H9 (cell line): ENCODE measurements around the gene PYDC1. TPM values are rescaled to one million over a fixed set of nuclear protein-coding genes. Genes with fewer than 3 reads are reported as not detected.

Experiments used
- DNase-seq: peaks from one replicate; pipeline ENCODE4 v3.0.0-alpha.2; 2017
- H2AFZ ChIP-seq: one replicate; pipeline ENCODE4 v1.6.1; 2013; ENCODE audit warnings: mild to moderate bottlenecking, low read length, control low read depth, moderate library complexity
- H2AK5ac ChIP-seq: 2 replicates; pipeline ENCODE4 v1.6.1; 2013; ENCODE audit warnings: low read length, control low read depth, mixed read lengths; ENCODE audit not compliant: insufficient read length
- H2BK120ac ChIP-seq: one replicate; pipeline ENCODE4 v1.6.1; 2013; ENCODE audit warnings: low read depth, mild to moderate bottlenecking, low read length, control low read depth, inconsistent platforms; ENCODE audit not compliant: poor library complexity, severe bottlenecking
- H2BK12ac ChIP-seq: 2 replicates; pipeline ENCODE4 v1.6.1; 2013; ENCODE audit warnings: low read length, control low read depth, mixed read lengths, low read depth; ENCODE audit not compliant: insufficient read length
- H2BK15ac ChIP-seq: 2 replicates; pipeline ENCODE4 v1.6.1; 2013; ENCODE audit warnings: low read depth, low read length, control low read depth
- H2BK20ac ChIP-seq: one replicate; pipeline ENCODE4 v1.6.1; 2013; ENCODE audit warnings: low read depth, mild to moderate bottlenecking, low read length, control low read depth, inconsistent platforms; ENCODE audit not compliant: poor library complexity, severe bottlenecking
- H2BK5ac ChIP-seq: 2 replicates; pipeline ENCODE4 v1.6.1; 2013; ENCODE audit warnings: low read length, control low read depth, mixed read lengths; ENCODE audit not compliant: insufficient read length
- H3K14ac ChIP-seq: 2 replicates; pipeline ENCODE4 v1.6.1; 2013; ENCODE audit warnings: low read length, control low read depth; ENCODE audit not compliant: insufficient read depth
- H3K18ac ChIP-seq: 2 replicates; pipeline ENCODE4 v1.6.1; 2013; ENCODE audit warnings: low read depth, mild to moderate bottlenecking, mixed read lengths, low read length, control low read depth; ENCODE audit not compliant: insufficient read length
- H3K23ac ChIP-seq: 2 replicates; pipeline ENCODE4 v1.6.1; 2013; ENCODE audit warnings: low read length, control low read depth, mixed read lengths, low read depth; ENCODE audit not compliant: insufficient read length
- H3K23me2 ChIP-seq: 2 replicates; pipeline ENCODE4 v1.6.1; 2013; ENCODE audit warnings: low read depth, mild to moderate bottlenecking, mixed read lengths, low read length, control low read depth; ENCODE audit not compliant: insufficient read length, poor library complexity, severe bottlenecking
- H3K27ac ChIP-seq: 2 replicates; pipeline ENCODE4 v1.5.1; 2013; ENCODE audit warnings: low read length, control low read depth, mixed read lengths, low read depth; ENCODE audit not compliant: insufficient read length
- H3K27me3 ChIP-seq: 2 replicates; pipeline ENCODE4 v1.6.1; 2013; ENCODE audit warnings: low read length, control low read depth, inconsistent platforms; ENCODE audit not compliant: insufficient read depth
- H3K4ac ChIP-seq: 2 replicates; pipeline ENCODE4 v1.6.1; 2013; ENCODE audit warnings: low read depth, mild to moderate bottlenecking, control low read depth, inconsistent platforms, low read length, moderate library complexity
- H3K4me1 ChIP-seq: 2 replicates; pipeline ENCODE4 v1.6.1; 2013; ENCODE audit warnings: low read length, control low read depth, inconsistent platforms; ENCODE audit not compliant: insufficient read depth
- H3K4me2 ChIP-seq: 2 replicates; pipeline ENCODE4 v1.6.1; 2013; ENCODE audit warnings: low read length, control low read depth, mixed read lengths; ENCODE audit not compliant: insufficient read length, insufficient read depth
- H3K56ac ChIP-seq: 2 replicates; pipeline ENCODE4 v1.6.1; 2013; ENCODE audit warnings: low read depth, mild to moderate bottlenecking, mixed read lengths, low read length, control low read depth; ENCODE audit not compliant: insufficient read length
- H3K79me1 ChIP-seq: 2 replicates; pipeline ENCODE4 v1.6.1; 2013; ENCODE audit warnings: low read depth, mild to moderate bottlenecking, moderate library complexity, low read length, control low read depth, inconsistent platforms; ENCODE audit not compliant: insufficient read depth, poor library complexity, severe bottlenecking
- H3K79me2 ChIP-seq: 2 replicates; pipeline ENCODE4 v1.6.1; 2013; ENCODE audit warnings: low read length, control low read depth, inconsistent platforms; ENCODE audit not compliant: insufficient read depth
- H3K9ac ChIP-seq: 2 replicates; pipeline ENCODE4 v1.6.1; 2013; ENCODE audit warnings: low read length, control low read depth, mixed read lengths; ENCODE audit not compliant: insufficient read length; ENCODE audit errors: extremely low read depth
- H3K9me3 ChIP-seq: one replicate; pipeline ENCODE4 v1.6.1; 2013; ENCODE audit warnings: low read depth, low read length, inconsistent platforms; ENCODE audit not compliant: control insufficient read depth
- H3T11ph ChIP-seq: one replicate; pipeline ENCODE4 v1.6.1; 2013; ENCODE audit warnings: mild to moderate bottlenecking, low read length, control low read depth, inconsistent platforms
- H4K20me1 ChIP-seq: one replicate; pipeline ENCODE4 v1.6.1; 2013; ENCODE audit not compliant: control insufficient read depth, insufficient read length, insufficient read depth
- H4K5ac ChIP-seq: 2 replicates; pipeline ENCODE4 v1.6.1; 2013; ENCODE audit warnings: low read depth, mild to moderate bottlenecking, mixed read lengths, low read length, control low read depth; ENCODE audit not compliant: insufficient read length
- H4K8ac ChIP-seq: replicated peaks from 2 replicates; pipeline ENCODE4 v1.6.1; 2013; ENCODE audit warnings: low read length, control low read depth, mixed read lengths, low read depth; ENCODE audit not compliant: insufficient read length
- H4K91ac ChIP-seq: 2 replicates; pipeline ENCODE4 v1.6.1; 2013; ENCODE audit warnings: low read depth, mild to moderate bottlenecking, moderate library complexity, mixed read lengths, low read length, control low read depth; ENCODE audit not compliant: insufficient read length
- H3K27ac Mint-ChIP-seq, 3 experiments: 2 replicates in 2 of 3; 3 replicates in 1 of 3; pipeline ENCODE4 v1.8.0; 2020 to 2021; ENCODE audit warnings: mixed read lengths in 3 of 3, mild to moderate bottlenecking in 1 of 3, moderate library complexity in 1 of 3
- H3K27me3 Mint-ChIP-seq: 2 replicates; pipeline ENCODE4 v1.8.0; 2021; ENCODE audit warnings: low read depth, mild to moderate bottlenecking, moderate library complexity, mixed read lengths
- H3K36me3 Mint-ChIP-seq, 3 experiments: 2 replicates in 2 of 3; 3 replicates in 1 of 3; pipeline ENCODE4 v1.8.0; 2020 to 2021; ENCODE audit warnings: low read depth in 3 of 3, mixed read lengths in 3 of 3; ENCODE audit not compliant: insufficient read depth in 1 of 3
- H3K4me1 Mint-ChIP-seq, 2 experiments: 2 replicates each; pipeline ENCODE4 v1.8.0; 2020; ENCODE audit warnings: mixed read lengths in 2 of 2
- H3K4me3 Mint-ChIP-seq, 2 experiments: 2 replicates in 1 of 2; 3 replicates in 1 of 2; pipeline ENCODE4 v1.8.0; 2020 to 2021; ENCODE audit warnings: mild to moderate bottlenecking in 2 of 2, mixed read lengths in 2 of 2, moderate library complexity in 1 of 2
- H3K9me3 Mint-ChIP-seq, 2 experiments: 2 replicates in 1 of 2; 3 replicates in 1 of 2; pipeline ENCODE4 v1.8.0; 2020; ENCODE audit warnings: mild to moderate bottlenecking in 2 of 2, mixed read lengths in 2 of 2, moderate library complexity in 1 of 2
- CTCF ChIP-seq: fragments of 200-600 bp; sonication (generic); conservative IDR thresholded peaks from 3 replicates; pipeline ENCODE4 v1.8.0; 2021; ENCODE audit warnings: antibody characterized with exemption, mild to moderate bottlenecking
- WGBS: extraction: QIAGEN DNeasy Blood & Tissue Kit; methylation state at CpG from one replicate; pipeline ENCODE4 v1.1.7; 2013; ENCODE audit warnings: missing lambda C conversion rate, low lambda C conversion rate, mixed read lengths; ENCODE audit not compliant: insufficient read length; ENCODE audit errors: extremely low coverage; 5-methylcytosine and 5-hydroxymethylcytosine counted together
- total RNA-seq: library from RNA; stranded (reverse); gene quantifications from 2 replicates; pipeline ENCODE4 v1.2.1, GENCODE V29; 2021

Gene PYDC1
- total RNA-seq, 1 experiment from 2014 or later: 0.70 TPM

GRCh38 chr16:31262084-31262483 is 45.1 kb upstream of the PYDC1 start:
- Histone ChIP-seq H3K14ac (no peak overlapping the region), H2BK5ac (no peak overlapping the region), H2AK5ac (no peak overlapping the region), H2AFZ (no peak overlapping the region), H2BK15ac (no peak overlapping the region), H4K5ac (no peak overlapping the region), H3K9me3 (no peaks in the 10 kb centered on the region), H4K8ac (no peak overlapping the region), H3K18ac (no peak overlapping the region), H3K9ac (no peak overlapping the region), H2BK12ac (no peak overlapping the region), H3K4me2 (no peak overlapping the region), H3K23ac (no peak overlapping the region), H3K79me2 (no peaks in the 10 kb centered on the region), H3T11ph (no peak overlapping the region), H3K27me3 (no peaks in the 10 kb centered on the region), H3K56ac (no peak overlapping the region), H2BK20ac (no peak overlapping the region), H3K23me2 (no peaks in the 10 kb centered on the region), H4K20me1 (no peaks in the 10 kb centered on the region), H3K27ac (no peak overlapping the region), H3K4ac (no peak overlapping the region), H4K91ac (no peak overlapping the region), H2BK120ac (no peak overlapping the region), H3K4me1 (peaks cover under 1% of the 10 kb centered on the region; the same call in 1 of the 2 replicates), H3K79me1 (no peaks in the 10 kb centered on the region)
- WGBS: no CpG with 5 or more reads among the region's 3 CpGs
- H3K4me1 Mint-ChIP-seq: peaks cover 8% of the 10 kb centered on the region in 2 experiments
- H3K36me3 Mint-ChIP-seq: no peaks in the 10 kb centered on the region
- H3K27me3 Mint-ChIP-seq: no peaks in the 10 kb centered on the region; the same call in 1 of the 2 replicates
- no peaks in the 10 kb centered on the region for H3K9me3 Mint-ChIP-seq
- H3K4me3 Mint-ChIP-seq: no peak overlapping the region
- no peak for TF ChIP-seq CTCF
- no peak overlapping the region; a peak in 1 of 7 replicates for H3K27ac Mint-ChIP-seq
- no peak for DNase-seq
